Muscle of leg (tissue), 11 donors: ENCODE data around the gene CYP1A1. TPM values are rescaled to one million over a fixed set of nuclear protein-coding genes. Genes with fewer than 3 reads are reported as not detected.

ENCODE experiments used
- DNase-seq: peaks from one replicate; pipeline ENCODE4 v3.0.0; 2013
- H3K27ac ChIP-seq: one replicate; pipeline ENCODE4 v1.5.1; 2013; ENCODE audit warnings: mild to moderate bottlenecking, low read length, control low read depth
- H3K27me3 ChIP-seq: one replicate; pipeline ENCODE4 v1.6.1; 2013; ENCODE audit warnings: low read length; ENCODE audit not compliant: control insufficient read depth, insufficient read depth
- H3K36me3 ChIP-seq: one replicate; pipeline ENCODE4 v1.6.1; 2013; ENCODE audit warnings: low read length; ENCODE audit not compliant: control insufficient read depth, insufficient read depth
- H3K4me1 ChIP-seq: one replicate; pipeline ENCODE4 v1.6.1; 2013; ENCODE audit warnings: low read length; ENCODE audit not compliant: control insufficient read depth, insufficient read depth
- H3K4me3 ChIP-seq: one replicate; pipeline ENCODE4 v1.5.1; 2013; ENCODE audit warnings: low read length, control low read depth
- H3K9me3 ChIP-seq: replicated peaks from 2 replicates; pipeline ENCODE4 v1.6.1; 2013; ENCODE audit warnings: low read depth, low read length; ENCODE audit not compliant: control insufficient read depth
- WGBS: methylation state at CpG from one replicate; pipeline ENCODE4 v1.1.5; 2013; ENCODE audit warnings: missing lambda C conversion rate; ENCODE audit not compliant: insufficient coverage; 5-methylcytosine and 5-hydroxymethylcytosine counted together
- polyA plus RNA-seq, 8 donors: library from polyadenylated mRNA; unstranded; fragments of 120-200 nt; gene quantifications; one replicate each; pipeline versions ENCODE4 v1.2.1 to v1.2.3, GENCODE V29; 2013; ENCODE audit warnings: inconsistent platforms in 1 of 8, low replicate concordance in 1 of 8; ENCODE audit not compliant: insufficient read length in 8 of 8, insufficient read depth in 1 of 8
- total RNA-seq: library from RNA; stranded (reverse); fragments of 120-200 nt; gene quantifications from one replicate; pipeline ENCODE4 v1.2.4, GENCODE V29; 2013

CYP1A1 gene
- total and polyA plus RNA-seq, 9 donors = 0.13 to 0.33 TPM; not detected in 7

DNA sequence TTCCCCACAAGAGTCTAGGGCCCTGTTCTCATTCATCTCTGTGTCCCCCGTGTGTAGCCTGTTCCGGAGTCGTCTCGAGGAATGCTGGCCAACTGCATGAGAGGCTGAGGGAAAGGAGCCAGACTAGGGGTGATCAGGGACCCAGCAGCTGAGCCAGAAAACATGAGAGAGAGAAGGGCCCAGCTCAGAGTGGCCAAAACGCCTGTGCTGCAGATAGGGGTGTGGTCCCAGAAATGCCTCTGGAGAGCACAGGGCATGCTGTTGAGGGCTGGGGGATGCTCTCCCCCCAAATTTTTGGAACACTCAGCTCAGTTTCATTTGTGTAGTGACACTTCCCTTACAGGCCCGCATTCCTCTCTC is 37.4 kb upstream of the CYP1A1 start:
- DNase-seq = peak; percentile 63
- Histone ChIP-seq H3K4me1 (peaks cover 17% of the 10 kb centered on the region), H3K27me3 (no peaks in the 10 kb centered on the region), H3K27ac (no peak overlapping the region), H3K9me3 (no peaks in the 10 kb centered on the region), H3K4me3 (no peak overlapping the region), H3K36me3 (no peaks in the 10 kb centered on the region)
- 0% methylated on average over 2 of the region's 6 CpGs for WGBS

DNA sequence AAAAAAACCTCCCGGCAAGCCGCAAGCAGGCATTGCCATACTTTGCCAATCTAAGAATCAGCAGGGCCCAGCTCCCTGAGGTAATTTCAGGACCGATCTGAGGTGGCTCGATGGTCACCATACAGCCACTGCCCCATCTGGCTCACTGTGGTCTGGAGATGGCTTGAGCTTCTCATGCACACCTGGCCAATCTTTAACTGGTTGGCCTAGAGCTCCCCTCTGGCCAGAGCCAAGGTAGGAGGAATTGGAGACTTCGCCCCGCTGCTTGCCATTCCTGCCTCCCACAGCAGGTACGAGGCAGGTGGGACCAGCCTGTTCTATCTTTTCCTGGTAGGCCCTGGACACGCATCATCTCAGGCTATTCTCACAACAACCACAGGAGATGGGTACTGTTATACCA is 33.4 kb upstream of the CYP1A1 start:
- H3K36me3 ChIP-seq = no peaks in the 10 kb centered on the region
- no peak overlapping the region for H3K4me3 ChIP-seq
- peaks cover 15% of the 10 kb centered on the region for H3K4me1 ChIP-seq
- peaks cover 6% of the 10 kb centered on the region for H3K27me3 ChIP-seq
- H3K9me3 ChIP-seq = no peaks in the 10 kb centered on the region
- H3K27ac ChIP-seq = no peak overlapping the region
- no peak for DNase-seq
- 97% methylated on average over 4 of the region's 8 CpGs for WGBS

DNA sequence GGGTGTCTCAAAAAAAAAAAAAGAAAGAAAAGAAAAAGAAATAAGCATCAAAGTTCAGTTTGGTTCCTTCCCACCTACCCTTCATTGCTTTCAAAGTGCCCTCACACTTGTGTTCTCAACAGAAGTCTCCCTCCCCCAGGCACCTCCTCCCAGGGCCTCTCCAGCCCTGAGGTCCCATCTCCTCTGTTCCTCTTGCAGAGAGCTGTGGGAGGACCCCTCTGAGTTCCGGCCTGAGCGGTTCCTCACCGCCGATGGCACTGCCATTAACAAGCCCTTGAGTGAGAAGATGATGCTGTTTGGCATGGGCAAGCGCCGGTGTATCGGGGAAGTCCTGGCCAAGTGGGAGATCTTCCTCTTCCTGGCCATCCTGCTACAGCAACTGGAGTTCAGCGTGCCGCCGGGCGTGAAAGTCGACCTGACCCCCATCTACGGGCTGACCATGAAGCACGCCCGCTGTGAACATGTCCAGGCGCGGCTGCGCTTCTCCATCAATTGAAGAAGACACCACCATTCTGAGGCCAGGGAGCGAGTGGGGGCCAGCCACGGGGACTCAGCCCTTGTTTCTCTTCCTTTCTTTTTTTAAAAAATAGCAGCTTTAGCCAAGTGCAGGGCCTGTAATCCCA is 29.4 kb upstream of the CYP1A1 start:
- peaks cover 13% of the 10 kb centered on the region for H3K27me3 ChIP-seq
- no peaks in the 10 kb centered on the region for H3K36me3 ChIP-seq
- H3K27ac ChIP-seq = no peak overlapping the region
- no peaks in the 10 kb centered on the region for H3K4me1 ChIP-seq
- H3K9me3 ChIP-seq = no peaks in the 10 kb centered on the region
- no peak overlapping the region for H3K4me3 ChIP-seq
- no peak for DNase-seq
- 75% methylated on average over 18 of the region's 20 CpGs for whole genome bisulfite sequencing

DNA sequence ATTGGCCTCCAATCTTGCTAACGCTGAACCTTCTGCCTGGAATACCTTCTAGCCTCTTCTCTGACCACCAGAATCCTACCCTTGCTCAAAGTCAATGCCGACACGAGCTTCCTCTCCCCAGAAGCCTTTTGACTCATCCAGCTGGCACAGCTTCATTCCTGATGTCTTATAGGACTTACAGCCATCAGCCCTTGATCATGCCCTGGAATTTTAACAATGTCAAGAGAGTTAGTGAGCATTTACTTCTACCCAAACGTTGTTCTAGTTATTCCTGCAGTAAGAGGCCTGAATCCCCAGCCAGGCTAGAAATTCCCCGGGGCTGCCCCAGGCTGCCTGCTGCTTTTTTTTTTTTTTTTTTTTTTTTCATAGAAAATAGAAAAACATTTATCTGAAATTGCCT is 27.2 kb upstream of the CYP1A1 start:
- WGBS = 46% methylated on average over 3 of the region's 5 CpGs
- Histone ChIP-seq H3K27me3 (peaks cover 13% of the 10 kb centered on the region), H3K36me3 (no peaks in the 10 kb centered on the region), H3K4me3 (no peak overlapping the region), H3K9me3 (no peaks in the 10 kb centered on the region), H3K4me1 (no peaks in the 10 kb centered on the region), H3K27ac (no peak overlapping the region)
- no peak for DNase-seq

DNA sequence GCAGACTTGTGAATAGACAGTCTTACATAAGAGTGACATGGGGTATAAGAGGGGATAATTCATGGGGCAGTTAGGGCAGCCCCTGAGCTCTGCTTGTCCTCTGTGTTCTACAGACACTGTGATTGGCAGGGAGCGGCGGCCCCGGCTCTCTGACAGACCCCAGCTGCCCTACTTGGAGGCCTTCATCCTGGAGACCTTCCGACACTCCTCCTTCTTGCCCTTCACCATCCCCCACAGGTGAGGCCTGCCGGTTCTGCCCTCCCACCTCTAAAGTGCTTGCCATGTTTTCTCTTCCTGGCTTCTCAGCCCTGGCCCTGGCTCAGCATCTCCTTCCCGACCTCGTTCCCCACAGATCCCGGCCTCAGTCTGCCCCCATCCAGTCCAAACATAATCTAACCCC is 26.7 kb upstream of the CYP1A1 start:
- Histone ChIP-seq H3K27me3 (peaks cover 13% of the 10 kb centered on the region), H3K27ac (no peak overlapping the region), H3K9me3 (no peaks in the 10 kb centered on the region), H3K4me3 (no peak overlapping the region), H3K36me3 (no peaks in the 10 kb centered on the region), H3K4me1 (no peaks in the 10 kb centered on the region)
- DNase-seq = no peak
- WGBS = 64% methylated on average over 8 of the region's 8 CpGs

DNA sequence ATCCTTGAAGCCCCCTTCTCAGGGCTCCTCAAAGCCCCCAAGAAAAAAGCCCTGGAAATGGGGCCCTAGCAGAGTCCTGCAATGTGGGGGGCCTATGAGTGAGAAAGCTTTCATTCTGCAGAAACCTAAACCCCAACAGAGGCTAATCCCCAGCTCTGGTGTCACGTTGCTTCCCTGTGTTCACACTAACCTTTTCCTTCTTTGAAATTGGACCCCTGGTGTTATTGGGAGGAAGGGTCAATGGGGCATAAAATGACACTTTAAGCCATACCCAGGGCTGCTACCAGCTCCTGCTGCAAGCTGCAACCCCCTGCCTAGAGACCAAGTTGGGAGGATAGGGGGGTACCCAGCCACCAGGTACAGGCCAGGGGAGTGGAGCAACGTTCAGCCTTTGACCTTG is 25.4 kb upstream of the CYP1A1 start:
- H3K36me3 ChIP-seq = no peaks in the 10 kb centered on the region
- WGBS = 0% methylated on average over 1 of the region's 2 CpGs

DNA sequence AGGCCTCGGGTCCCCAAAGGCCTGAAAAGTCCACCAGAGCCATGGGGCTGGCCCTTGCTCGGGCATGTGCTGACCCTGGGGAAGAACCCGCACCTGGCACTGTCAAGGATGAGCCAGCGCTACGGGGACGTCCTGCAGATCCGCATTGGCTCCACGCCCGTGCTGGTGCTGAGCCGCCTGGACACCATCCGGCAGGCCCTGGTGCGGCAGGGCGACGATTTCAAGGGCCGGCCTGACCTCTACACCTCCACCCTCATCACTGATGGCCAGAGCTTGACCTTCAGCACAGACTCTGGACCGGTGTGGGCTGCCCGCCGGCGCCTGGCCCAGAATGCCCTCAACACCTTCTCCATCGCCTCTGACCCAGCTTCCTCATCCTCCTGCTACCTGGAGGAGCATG is 24.5 kb upstream of the CYP1A1 start:
- no peak overlapping the region for H3K27ac ChIP-seq
- 89% methylated on average over 19 of the region's 20 CpGs for WGBS
- no peaks in the 10 kb centered on the region for H3K4me1 ChIP-seq
- no peak overlapping the region for H3K4me3 ChIP-seq
- H3K36me3 ChIP-seq = no peaks in the 10 kb centered on the region
- no peaks in the 10 kb centered on the region for H3K9me3 ChIP-seq
- no peak for DNase-seq
- peaks cover 9% of the 10 kb centered on the region for H3K27me3 ChIP-seq

More for the DNA sequence above, 25.4 kb upstream of the CYP1A1 start:
- Histone ChIP-seq H3K27me3 (peaks cover 11% of the 10 kb centered on the region), H3K9me3 (no peaks in the 10 kb centered on the region), H3K27ac (no peak overlapping the region), H3K4me1 (no peaks in the 10 kb centered on the region), H3K4me3 (no peak overlapping the region)
- no peak for DNase-seq

DNA sequence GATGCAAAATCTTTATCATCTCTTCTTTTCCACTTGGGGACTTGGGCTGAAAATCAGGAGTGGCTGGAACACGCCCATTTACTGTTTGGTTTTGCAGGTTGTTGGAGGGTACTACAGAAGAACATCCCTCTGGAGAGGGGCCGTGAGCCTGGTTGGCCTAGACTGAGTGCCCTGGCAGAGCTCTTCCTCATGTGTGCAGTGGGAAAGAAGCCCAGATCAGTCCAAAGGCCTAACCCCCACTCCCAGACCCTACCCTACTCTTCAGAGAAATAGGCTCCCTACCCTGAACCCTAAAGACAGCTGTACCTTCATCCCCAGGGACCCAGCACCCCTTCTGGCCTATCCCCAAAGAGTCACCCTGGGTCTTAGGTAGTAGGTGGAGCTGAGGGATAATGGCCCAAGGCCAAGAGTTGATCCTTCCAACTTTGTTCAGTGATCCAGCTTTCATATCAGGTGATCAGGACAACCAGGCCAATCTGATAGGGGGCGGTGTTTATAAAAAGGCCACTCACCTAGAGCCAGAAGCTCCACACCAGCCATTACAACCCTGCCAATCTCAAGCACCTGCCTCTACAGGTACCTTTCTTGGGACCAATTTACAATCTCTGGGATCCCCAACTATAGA is 23.1 kb upstream of the CYP1A1 start, which contains the start of gene CYP1A2:
TSS of gene CYP1A2 (plus strand) at position 524 of the 625 bp plus-strand sequence. CDS start 894 bp downstream, outside the sequence.
- peaks cover 7% of the 10 kb centered on the region for H3K27me3 ChIP-seq
- no peak for DNase-seq
- no peak within 1 kb of the TSS for H3K4me3 ChIP-seq
- no peak within 1 kb of the TSS for H3K27ac ChIP-seq
- H3K4me1 ChIP-seq = no peaks in the 10 kb centered on the region
- H3K36me3 ChIP-seq = no peaks in the 10 kb centered on the region
- H3K9me3 ChIP-seq = no peaks in the 10 kb centered on the region
- WGBS = no CpG with 5 or more reads among the region's 3 CpGs

DNA sequence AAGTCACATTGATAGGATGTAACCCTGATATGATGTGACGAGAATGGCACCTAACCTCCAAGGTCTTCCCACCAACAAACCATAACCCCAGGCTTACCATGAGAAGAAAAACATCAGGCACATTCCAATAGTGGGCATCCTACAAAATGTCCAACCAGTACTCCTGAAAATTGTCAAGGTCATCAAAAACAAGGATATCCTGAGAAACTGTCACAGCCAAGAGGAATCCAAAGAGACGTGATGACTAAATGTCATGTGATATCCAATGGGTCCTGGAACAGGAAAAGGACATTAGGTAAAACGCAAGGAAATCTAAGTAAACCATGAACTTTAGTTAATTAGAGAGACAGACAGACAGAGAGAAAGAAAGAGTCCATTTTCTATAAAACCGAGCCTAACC is 21.1 kb upstream of the CYP1A1 start:
- Histone ChIP-seq H3K27me3 (peaks cover 2% of the 10 kb centered on the region), H3K4me1 (no peaks in the 10 kb centered on the region), H3K9me3 (peaks cover 4% of the 10 kb centered on the region), H3K27ac (no peak overlapping the region), H3K4me3 (no peak overlapping the region), H3K36me3 (no peaks in the 10 kb centered on the region)
- DNase-seq = no peak
- WGBS = 80% methylated on average over 2 of the region's 4 CpGs

DNA sequence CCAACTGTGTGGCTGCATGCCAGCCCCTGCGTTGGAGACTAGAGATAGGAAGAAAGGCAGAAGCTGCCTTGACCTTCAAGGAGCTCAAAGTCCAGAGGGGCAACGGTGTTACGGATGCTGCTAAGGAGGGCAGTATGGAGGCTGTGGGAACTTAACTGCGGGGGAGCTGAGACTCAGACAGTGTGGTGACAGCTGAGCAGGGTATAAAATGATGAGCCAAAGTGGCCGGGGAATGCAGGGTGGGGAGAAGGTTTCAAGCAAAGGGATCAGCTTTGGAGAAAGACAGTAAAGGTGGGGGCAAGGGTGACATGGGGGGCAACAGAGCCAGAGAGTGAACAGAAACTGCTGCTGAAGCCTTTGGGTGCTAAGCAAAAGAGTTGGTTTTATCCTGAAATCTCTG is 17.1 kb upstream of the CYP1A1 start:
- H3K4me1 ChIP-seq = no peaks in the 10 kb centered on the region
- no peak overlapping the region for H3K27ac ChIP-seq
- H3K4me3 ChIP-seq = no peak overlapping the region
- no peaks in the 10 kb centered on the region for H3K36me3 ChIP-seq
- H3K27me3 ChIP-seq = peaks cover 2% of the 10 kb centered on the region
- WGBS = 80% methylated on average over 5 of the region's 5 CpGs
- peaks cover 4% of the 10 kb centered on the region for H3K9me3 ChIP-seq
- no peak for DNase-seq
